Globus pallidus (tissue), 1 donor: Measurements from ENCODE around the gene IGFALS.

ENCODE experiments used
- DNase-seq: peaks from one replicate; pipeline ENCODE4 v3.0.0-alpha.2; 2015; ENCODE audit warnings: low spot score

The IGFALS gene

GRCh38 chr16:1776672-1776955, 16.9 kb downstream of the IGFALS start:
- DNase-seq, result no peak

- no peak for DNase-seq
Observed at GRCh38 chr16:1775846-1776671, 17.4 kb downstream of the IGFALS start.

- no peak for DNase-seq
Observed at GRCh38 chr16:1775006-1775845, 18.3 kb downstream of the IGFALS start.

GRCh38 chr16:1774448-1774780, 19.1 kb downstream of the IGFALS start:
- no peak for DNase-seq

GRCh38 chr16:1773703-1774447, 19.6 kb downstream of the IGFALS start:
- no peak for DNase-seq

- peak; percentile 74 for DNase-seq
Observed at GRCh38 chr16:1772908-1773702, 20.4 kb downstream of the IGFALS start, which contains the start of gene MRPS34. TSS of gene MRPS34 (minus strand) at chr16:1773134. CDS start at chr16:1773119, 15 bp downstream.

- DNase-seq, result no peak
Observed at GRCh38 chr16:1772362-1772907, 21.1 kb downstream of the IGFALS start, which contains the start of gene EME2. TSS of gene EME2 (plus strand) at chr16:1772810. CDS start at chr16:1773228, 418 bp downstream.

GRCh38 chr16:1771864-1772361, 21.6 kb downstream of the IGFALS start:
- no peak for DNase-seq

- peak; percentile 58 for DNase-seq
Observed at GRCh38 chr16:1771188-1771863, 22.2 kb downstream of the IGFALS start, which contains the start of gene NME3. TSS of gene NME3 (minus strand) at chr16:1771543. CDS start at chr16:1771534, 9 bp downstream.

- DNase-seq, result peak; percentile 37
Observed at GRCh38 chr16:1770328-1771187, 22.9 kb downstream of the IGFALS start.

GRCh38 chr16:1769402-1770300, 23.9 kb downstream of the IGFALS start:
- DNase-seq, result no peak

- no peak for DNase-seq
Observed at GRCh38 chr16:1768767-1769401, 24.6 kb downstream of the IGFALS start.

- no peak for DNase-seq
Observed at GRCh38 chr16:1768061-1768766, 25.3 kb downstream of the IGFALS start.

- DNase-seq, result no peak
Observed at GRCh38 chr16:1767116-1767994, 26.1 kb downstream of the IGFALS start.

- DNase-seq, result no peak
Observed at GRCh38 chr16:1766701-1767100, 26.8 kb downstream of the IGFALS start.

- DNase-seq, result no peak
Observed at GRCh38 chr16:1766231-1766630, 27.3 kb downstream of the IGFALS start.
